Neural crest cell (in vitro differentiated cells): Measurements from ENCODE around the gene CHPT1. TPM values are rescaled to one million over a fixed set of nuclear protein-coding genes. Genes with fewer than 3 reads are reported as not detected.

ENCODE experiments used
- DNase-seq: peaks from one replicate; pipeline ENCODE4 v3.0.0; 2021; ENCODE audit warnings: low read depth, mixed read lengths, low spot score
- H3K27ac Mint-ChIP-seq: one replicate; pipeline ENCODE4 v1.8.0; 2021; ENCODE audit warnings: mild to moderate bottlenecking, mixed read lengths; ENCODE audit not compliant: unreplicated experiment
- H3K27me3 Mint-ChIP-seq: 2 replicates; pipeline ENCODE4 v1.8.0; 2021; ENCODE audit warnings: low read depth, mild to moderate bottlenecking, mixed read lengths
- H3K36me3 Mint-ChIP-seq: 2 replicates; pipeline ENCODE4 v1.8.0; 2021; ENCODE audit warnings: low read depth, mild to moderate bottlenecking, mixed read lengths
- H3K4me1 Mint-ChIP-seq: 2 replicates; pipeline ENCODE4 v1.8.0; 2021; ENCODE audit warnings: mixed read lengths
- H3K4me3 Mint-ChIP-seq: one replicate; pipeline ENCODE4 v1.8.0; 2021; ENCODE audit warnings: mild to moderate bottlenecking, mixed read lengths
- H3K9me3 Mint-ChIP-seq: 2 replicates; pipeline ENCODE4 v1.8.0; 2021; ENCODE audit warnings: mixed read lengths
- total RNA-seq: library from RNA; stranded (reverse); gene quantifications from 2 replicates; pipeline ENCODE4 v1.2.1, GENCODE V29; 2021
- TF ChIP-seq, protein P1 (sequence below): fragments of 200-600 bp; sonication (generic); conservative IDR thresholded peaks from 2 replicates; pipeline ENCODE4 v1.5.0; 2021; ENCODE audit warnings: antibody characterized with exemption, mild to moderate bottlenecking

CHPT1 gene
- total RNA-seq, 1 donor from 2014 or later = 20.7 TPM

DNA sequence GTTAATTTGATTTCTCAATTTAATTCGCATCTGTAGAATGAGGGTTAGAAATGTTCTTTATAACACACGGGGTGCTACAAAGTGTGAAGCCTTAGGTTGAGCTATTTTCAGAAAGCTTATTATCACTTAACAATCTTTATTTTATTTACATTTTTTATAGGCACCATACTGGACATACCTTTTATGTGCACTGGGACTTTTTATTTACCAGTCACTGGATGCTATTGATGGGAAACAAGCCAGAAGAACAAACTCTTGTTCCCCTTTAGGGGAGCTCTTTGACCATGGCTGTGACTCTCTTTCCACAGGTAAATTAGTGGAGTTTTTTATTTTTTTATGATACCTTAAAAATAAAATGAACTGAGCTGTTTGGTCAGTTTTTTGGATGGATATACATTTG lies 16.5 kb downstream of the CHPT1 start:
- no peaks in the 10 kb centered on the region for H3K9me3 Mint-ChIP-seq
- H3K4me1 Mint-ChIP-seq = peaks cover 17% of the 10 kb centered on the region
- H3K27me3 Mint-ChIP-seq = no peaks in the 10 kb centered on the region
- TF ChIP-seq, protein P1, sequence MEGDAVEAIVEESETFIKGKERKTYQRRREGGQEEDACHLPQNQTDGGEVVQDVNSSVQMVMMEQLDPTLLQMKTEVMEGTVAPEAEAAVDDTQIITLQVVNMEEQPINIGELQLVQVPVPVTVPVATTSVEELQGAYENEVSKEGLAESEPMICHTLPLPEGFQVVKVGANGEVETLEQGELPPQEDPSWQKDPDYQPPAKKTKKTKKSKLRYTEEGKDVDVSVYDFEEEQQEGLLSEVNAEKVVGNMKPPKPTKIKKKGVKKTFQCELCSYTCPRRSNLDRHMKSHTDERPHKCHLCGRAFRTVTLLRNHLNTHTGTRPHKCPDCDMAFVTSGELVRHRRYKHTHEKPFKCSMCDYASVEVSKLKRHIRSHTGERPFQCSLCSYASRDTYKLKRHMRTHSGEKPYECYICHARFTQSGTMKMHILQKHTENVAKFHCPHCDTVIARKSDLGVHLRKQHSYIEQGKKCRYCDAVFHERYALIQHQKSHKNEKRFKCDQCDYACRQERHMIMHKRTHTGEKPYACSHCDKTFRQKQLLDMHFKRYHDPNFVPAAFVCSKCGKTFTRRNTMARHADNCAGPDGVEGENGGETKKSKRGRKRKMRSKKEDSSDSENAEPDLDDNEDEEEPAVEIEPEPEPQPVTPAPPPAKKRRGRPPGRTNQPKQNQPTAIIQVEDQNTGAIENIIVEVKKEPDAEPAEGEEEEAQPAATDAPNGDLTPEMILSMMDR = no peak
- H3K4me3 Mint-ChIP-seq = no peak overlapping the region
- DNase-seq = no peak
- no peaks in the 10 kb centered on the region for H3K36me3 Mint-ChIP-seq
- no peak overlapping the region for H3K27ac Mint-ChIP-seq

DNA sequence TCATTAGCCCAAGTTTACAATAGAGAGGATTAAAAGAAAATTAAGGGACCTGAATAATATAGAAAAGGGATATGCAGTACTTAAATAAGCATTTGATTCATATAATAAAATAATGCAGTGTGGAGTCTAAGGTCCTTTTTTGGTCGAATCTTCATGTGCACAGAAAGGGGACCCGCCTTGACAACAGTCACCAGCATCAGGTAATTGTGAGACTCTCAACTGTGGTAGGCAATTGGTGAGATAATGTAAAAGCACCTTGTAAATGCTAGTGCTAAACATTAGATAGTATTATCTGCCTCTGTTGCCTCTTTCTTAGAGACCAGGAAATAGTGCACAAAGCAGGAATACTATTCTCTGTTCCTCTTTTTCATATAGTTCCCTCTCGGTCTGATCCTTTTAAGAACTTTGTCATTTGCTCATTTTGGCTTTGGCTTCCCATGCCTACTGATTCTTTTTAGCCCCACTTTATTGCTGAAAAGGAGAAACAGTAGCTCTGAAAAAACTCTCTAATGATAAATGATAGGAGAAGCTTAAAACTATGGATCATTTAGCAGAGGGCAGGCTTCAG lies 17.5 kb downstream of the CHPT1 start:
- Mint-ChIP-seq H3K27ac (no peak overlapping the region), H3K27me3 (no peaks in the 10 kb centered on the region), H3K9me3 (no peaks in the 10 kb centered on the region), H3K36me3 (no peaks in the 10 kb centered on the region), H3K4me3 (no peak overlapping the region), H3K4me1 (peaks cover 17% of the 10 kb centered on the region)
- no peak for DNase-seq
- TF ChIP-seq, protein P1 = no peak

DNA sequence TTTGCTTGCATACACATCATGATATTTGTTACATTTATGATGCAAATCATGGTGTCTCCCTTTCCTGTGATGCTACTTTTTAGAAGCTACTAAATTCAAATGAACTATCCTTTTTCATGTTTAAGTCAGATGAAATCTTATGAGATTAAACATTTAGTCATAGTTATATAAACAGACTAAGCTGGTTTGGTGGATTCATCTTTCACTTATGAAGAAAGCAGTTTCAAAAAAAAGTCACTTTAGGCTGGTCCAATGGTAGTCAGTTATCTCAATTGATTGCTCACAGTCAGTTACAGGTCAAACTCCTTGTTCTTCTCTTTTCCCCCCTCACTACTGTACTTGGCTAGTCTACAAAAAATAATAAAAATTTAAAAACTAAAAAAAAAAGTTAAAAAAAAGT lies 22.1 kb downstream of the CHPT1 start:
- Mint-ChIP-seq H3K36me3 (no peaks in the 10 kb centered on the region), H3K4me1 (no peaks in the 10 kb centered on the region), H3K27me3 (no peaks in the 10 kb centered on the region), H3K9me3 (no peaks in the 10 kb centered on the region), H3K27ac (no peak overlapping the region), H3K4me3 (no peak overlapping the region)
- TF ChIP-seq, protein P1 = no peak
- no peak for DNase-seq

DNA sequence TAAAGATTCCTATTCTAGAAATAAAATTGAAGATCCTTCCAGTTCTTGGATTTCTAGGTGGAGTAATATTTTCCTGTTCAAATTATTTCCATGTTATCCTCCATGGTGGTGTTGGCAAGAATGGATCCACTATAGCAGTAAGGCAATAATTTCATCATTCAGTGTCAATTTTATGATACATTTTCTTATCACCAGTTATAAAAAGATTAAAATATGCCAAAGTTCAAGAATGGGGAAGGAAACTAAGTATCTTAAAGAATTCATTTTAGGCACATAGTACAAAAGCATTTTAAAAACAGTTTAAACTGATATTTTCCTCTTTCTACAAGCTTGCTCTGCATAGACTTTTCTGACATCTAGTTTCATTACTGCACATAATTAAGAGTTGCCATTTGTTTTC lies 22.7 kb downstream of the CHPT1 start:
- H3K4me1 Mint-ChIP-seq = no peaks in the 10 kb centered on the region
- H3K36me3 Mint-ChIP-seq = no peaks in the 10 kb centered on the region
- H3K27ac Mint-ChIP-seq = no peak overlapping the region
- no peaks in the 10 kb centered on the region for H3K9me3 Mint-ChIP-seq
- DNase-seq = no peak
- TF ChIP-seq, protein P1 = no peak
- H3K4me3 Mint-ChIP-seq = no peak overlapping the region
- no peaks in the 10 kb centered on the region for H3K27me3 Mint-ChIP-seq

DNA sequence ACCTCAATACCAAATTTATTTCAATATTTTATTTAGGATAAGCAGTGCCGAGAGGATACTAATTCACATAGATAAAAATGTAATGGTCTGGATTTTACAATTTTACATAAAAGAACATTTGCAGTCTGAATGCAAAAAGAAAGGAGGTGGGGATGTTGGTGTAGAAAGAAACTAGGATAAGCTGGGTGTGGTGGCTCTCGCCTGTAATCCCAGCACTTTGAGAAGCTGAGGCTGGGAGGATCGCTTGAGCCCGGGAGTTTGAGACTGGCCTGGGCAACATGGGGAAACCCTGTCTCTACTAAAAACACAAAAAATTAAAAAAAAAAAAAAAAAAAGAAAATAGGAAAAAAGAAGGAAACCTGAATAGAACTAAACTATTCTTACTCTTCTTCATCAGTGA lies 25.0 kb downstream of the CHPT1 start:
- no peak overlapping the region for H3K4me3 Mint-ChIP-seq
- no peaks in the 10 kb centered on the region for H3K36me3 Mint-ChIP-seq
- no peaks in the 10 kb centered on the region for H3K27me3 Mint-ChIP-seq
- H3K9me3 Mint-ChIP-seq = no peaks in the 10 kb centered on the region
- H3K4me1 Mint-ChIP-seq = no peaks in the 10 kb centered on the region
- DNase-seq = no peak
- TF ChIP-seq, protein P1 = no peak
- H3K27ac Mint-ChIP-seq = no peak overlapping the region

DNA sequence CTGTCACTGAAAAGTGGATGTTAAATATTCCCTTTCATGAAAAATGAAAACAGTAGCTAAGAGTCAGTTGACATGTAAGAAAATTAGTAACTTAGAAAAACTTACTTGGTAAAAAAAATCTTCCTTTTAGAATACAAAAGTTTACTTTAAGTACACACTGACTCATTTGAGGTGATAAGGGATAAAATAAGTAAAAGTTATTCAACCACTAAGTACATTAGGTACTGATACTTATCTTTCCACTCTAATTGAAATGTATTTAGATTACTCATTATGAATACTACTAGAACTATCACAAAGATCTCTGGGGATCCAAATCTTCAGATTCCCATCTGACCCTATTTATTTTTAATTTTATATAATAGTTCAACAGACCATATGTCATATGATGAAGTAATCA lies 29.7 kb downstream of the CHPT1 start:
- Mint-ChIP-seq H3K9me3 (no peaks in the 10 kb centered on the region), H3K36me3 (peaks cover 8% of the 10 kb centered on the region), H3K4me3 (no peak overlapping the region), H3K27ac (no peak overlapping the region), H3K4me1 (no peaks in the 10 kb centered on the region), H3K27me3 (no peaks in the 10 kb centered on the region)
- no peak for DNase-seq
- TF ChIP-seq, protein P1 = no peak
